Left forelimb (tissue), 1 donor: ENCODE data around the gene PSMD5.

ENCODE experiments used
- DNase-seq: peaks from one replicate; pipeline ENCODE4 v3.0.0-alpha.2; 2018; ENCODE audit warnings: low spot score

Gene PSMD5

GRCh38 chr9:120842685-120843485 is at the start of gene PSMD5:
Gene PSMD5, minus strand, starts transcription at chr9:120842922. Its CDS starts 13 bp downstream, at chr9:120842909.
- peak; percentile 98 for DNase-seq

DNA sequence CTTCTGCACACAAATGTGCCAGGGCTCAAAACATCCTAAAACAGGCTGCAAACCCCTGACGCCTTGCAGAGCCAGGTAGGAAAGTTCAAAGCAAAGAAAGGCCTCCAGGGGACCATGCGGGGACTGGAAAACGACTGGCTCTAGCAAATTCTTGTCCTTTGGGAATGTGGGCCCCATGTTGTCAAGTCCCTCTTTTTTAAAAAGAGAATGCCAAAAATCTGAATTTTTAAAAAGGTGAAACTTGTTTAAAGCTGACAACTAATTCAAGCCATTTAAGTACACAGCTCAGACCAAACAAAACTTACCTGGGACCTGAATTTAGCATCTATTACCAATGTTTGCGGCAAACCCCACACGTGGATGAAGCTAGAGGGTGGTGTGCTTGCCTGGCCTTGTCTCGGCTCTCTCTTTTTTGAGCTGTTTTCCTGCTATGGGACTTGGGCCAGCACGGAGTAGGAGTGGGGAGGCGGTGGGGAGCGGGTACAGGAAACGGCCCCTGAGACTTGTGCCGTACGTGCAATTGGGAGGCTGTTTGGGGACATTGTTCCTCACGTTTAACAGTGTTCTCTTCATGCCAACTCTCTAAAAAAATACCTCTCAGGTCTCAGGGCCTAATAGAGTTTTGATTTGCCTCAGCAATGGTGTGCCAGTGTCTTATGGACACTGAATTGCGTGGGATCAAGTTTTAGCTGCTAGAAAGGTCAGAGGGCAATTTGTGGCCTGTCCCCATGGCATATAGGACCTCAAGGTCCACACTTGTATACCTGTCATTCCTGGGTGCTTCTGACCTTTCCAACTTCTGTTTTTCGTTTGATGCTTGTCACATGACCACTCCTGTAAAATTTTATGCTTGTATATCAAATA is 49.4 kb upstream of the PSMD5 start:
- no peak for DNase-seq

DNA sequence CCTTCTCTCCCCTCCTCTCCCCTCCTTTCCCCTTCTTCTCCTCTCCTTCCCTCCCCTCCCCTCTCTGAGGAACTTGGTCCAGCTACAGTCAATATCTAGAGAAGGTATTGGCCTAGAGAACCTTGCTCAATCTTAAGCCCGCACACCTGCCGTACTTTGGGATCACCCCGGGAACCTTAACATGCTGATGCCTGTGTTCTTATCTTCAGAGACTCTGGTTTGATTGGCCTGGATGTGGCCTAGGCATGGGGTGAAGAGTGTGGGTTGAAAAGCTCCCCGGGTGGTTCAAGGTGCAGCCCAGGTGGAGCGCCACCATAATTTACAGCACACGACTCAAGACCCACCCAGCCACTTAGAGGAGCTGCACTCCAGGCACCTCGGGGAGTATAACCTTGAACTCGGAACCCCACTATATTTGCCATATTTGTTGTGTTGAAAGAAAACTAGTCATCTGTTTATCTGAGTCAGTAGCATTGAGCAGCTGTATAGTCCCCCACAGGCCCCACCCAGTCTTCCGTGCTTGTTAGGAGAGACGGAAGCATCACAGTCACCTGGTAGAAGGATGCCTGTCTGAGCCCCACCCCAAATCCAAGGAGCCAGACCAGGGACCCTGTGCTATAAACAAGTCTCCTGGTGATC is 48.6 kb upstream of the PSMD5 start:
- no peak for DNase-seq

DNA sequence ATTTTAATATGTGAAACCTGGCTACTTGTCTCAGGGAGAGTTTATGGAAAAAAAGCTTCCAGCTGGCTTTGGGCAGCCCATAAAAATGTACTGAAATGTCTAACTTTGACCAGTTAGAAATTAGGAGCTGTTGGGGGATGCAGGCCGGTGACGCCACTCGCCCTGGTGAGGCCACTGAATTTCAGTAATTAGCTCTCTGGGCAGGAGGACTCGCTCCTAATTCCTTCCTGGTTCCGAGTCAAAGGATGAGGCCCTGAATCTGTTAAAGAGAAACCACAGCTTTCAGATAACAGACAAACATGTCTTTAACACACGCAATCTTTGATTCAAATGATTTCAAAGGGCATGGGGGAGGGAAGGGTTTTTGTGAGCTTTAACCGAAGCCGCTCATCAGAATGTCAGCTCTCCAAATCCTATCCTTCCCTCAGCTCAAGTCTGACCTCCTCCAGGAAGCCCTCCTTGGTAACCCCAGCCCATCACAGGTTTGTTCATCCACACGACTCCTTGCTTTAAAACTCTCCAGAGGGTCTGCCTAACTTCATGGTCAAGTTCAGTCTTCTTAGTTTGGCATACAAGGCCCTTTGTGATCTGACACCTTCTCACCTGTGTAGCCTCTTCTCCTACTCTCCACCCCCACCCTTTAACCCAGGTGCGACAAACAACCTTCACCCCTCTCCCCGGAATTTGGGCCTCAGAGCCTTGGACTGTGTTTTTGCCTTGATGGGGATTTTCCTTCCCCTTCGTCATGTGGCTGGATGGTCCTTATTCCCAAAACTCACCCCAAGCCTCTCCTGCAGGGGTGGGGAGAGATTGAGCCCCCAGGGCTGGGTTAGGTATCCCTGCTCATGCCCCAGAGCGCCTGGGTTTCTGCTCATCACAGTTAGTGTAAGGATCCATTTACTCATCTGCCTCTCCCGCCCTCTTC is 47.9 kb upstream of the PSMD5 start:
- no peak for DNase-seq

- no peak for DNase-seq
These were observed 47.0 kb upstream of the PSMD5 start for GRCh38 chr9:120889606-120890271.

DNA sequence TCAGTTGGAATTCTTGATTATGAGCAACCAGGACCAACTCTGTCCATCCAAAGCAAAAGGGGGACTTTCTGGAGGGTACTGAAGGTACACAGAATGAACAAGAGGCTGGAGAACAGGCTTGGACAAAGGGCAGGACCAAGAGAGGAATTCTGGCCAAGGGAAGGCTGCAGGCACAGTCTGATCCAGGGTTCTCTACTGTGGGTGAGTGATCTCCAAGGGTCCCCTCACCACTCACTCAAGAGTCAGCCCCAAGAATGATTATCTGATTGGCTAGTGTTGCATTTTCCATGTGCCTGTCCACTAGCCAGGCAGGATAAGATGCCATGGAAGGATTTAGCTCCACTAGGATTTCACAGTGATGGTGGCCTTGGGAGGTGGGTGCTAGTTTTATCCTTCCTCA is 45.9 kb upstream of the PSMD5 start:
- no peak for DNase-seq

DNA sequence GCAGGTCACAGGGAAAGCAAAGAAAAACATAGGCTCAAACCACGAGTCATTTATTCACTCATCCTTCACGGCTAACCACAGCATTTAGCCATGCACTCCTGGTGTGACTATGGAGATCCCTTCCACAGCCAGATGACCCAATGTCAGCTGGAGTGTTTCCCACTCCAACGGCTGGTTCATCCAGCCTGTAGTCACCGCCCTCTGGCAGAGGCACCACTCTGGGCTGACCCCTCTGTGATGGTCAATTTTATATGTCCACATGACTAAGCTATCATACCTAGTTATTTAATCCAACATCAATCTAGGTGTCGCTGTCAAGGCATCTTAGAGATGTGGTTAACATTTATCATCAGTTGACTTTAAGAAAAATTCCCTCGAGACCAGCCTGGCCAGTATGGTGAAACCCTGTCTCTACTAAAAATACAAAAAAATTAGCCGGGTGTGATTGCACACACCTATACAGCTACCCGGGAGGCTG is 43.8 kb upstream of the PSMD5 start:
- DNase-seq = no peak

- no peak for DNase-seq
These were observed 43.2 kb upstream of the PSMD5 start for GRCh38 chr9:120885958-120886357.

GRCh38 chr9:120885457-120885856 is 42.7 kb upstream of the PSMD5 start:
- DNase-seq = no peak

GRCh38 chr9:120883608-120883996 is 40.9 kb upstream of the PSMD5 start:
- no peak for DNase-seq

DNA sequence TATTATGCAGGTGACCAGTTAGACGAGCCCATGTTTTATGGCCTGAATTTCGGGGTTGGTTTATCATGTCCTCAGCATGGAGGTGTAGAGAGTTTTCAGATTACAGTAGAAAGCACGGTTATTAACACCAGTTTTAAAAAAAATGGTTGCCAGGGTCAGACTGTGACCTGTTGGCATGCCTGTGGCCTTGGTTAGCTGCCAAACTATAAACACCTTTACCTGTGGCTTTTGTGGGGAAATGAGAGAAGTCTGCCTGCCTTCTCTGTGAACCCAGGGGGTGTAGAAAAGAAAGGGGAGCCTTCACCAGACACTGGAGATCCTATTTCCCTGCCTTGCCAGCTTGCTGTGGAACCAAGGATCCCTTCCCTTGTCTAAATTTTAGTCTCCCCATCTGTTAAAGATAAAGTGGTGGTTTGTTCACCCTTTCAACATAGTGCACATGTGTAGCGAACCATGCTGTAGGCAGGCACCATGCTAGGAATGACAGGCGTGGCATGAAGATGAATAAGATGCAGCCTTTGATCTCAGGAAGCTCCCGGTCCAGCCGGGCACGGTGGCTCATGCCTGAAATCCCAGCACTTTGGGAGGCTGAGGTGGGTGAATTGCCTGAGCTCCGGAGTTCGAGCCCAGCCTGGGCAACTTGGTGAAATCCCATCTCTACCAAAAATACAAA is 40.3 kb upstream of the PSMD5 start:
- no peak for DNase-seq

DNA sequence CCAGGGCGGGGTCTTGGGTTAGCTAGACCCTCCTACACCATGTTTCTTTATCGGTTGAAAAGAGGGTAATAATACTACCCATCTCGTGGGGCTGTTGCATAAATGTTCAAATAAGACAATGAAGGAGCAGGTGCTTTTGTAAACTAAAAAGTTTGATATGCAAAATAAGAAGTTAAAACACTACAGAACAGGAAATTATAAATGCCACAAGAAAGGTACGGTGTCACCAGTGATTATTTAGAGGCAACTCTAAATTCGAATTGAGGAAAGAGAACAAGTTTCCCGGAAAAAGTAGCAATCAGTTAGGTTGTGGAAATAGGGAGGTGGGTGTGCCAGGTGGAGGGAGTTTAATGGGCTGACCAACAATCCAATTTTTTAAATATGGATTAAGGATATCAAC is 36.7 kb upstream of the PSMD5 start:
- DNase-seq = no peak

GRCh38 chr9:120878188-120879130 is 35.7 kb upstream of the PSMD5 start:
- DNase-seq = no peak

DNA sequence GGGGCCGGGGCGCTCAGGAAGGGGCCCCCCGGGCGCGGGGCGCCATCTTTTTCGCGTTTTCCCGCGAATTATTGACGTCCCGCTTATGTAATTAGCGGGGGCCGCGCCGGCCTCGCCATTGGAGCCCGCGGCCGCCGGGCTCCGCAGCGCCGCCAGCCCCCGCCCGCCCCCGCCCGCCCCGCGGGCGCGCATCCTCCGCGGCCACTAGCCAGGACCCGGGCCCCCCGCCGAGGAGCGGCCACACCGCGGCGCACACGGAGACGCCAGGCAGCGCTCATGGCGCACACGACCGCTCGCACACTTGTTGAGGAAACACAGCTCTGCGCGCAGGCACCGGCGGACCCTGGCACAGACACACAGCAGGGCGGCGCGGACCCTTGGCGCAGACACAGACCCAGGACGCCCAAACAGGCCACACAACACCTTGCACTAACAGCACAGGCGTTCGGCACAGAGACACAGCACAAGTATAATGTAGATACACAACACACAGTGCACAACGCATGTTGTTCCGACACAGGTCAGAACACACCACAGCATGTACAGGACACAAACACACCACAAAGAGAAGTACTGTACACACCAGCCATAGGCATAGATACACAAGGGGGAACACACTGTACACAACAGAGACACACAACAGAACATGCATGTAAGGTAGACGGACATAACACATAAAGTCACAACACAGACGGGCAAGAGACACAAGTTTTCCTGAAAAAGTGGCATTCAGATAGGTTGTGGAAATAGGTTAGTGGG is 34.7 kb upstream of the PSMD5 start:
- DNase-seq = peak; percentile 85

DNA sequence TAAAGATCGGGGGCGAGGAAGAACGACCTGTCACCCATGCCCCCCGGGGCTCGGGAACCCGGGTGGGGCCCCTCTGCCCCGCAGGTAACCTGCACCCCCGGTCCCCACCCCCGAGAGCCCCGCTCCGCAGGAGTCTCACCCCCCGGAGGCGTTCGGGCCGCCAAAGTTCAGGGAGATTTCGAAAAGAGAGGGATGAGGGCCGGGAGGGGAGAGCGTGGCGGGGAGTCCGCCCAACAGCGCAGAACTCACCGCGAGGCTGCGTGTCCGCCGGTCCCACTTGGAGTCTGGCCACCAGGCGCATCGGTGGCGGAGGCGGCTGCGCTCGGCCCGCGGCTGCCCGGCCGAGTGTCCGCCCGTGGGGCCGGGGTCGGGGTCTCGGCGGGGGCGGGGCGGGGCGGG is 34.1 kb upstream of the PSMD5 start, which contains the start of gene PHF19:
PHF19 (minus strand) TSS at position 347 of the 399 bp plus-strand sequence. CDS start 2,447 bp downstream, outside the sequence.
- peak; percentile 76 for DNase-seq

DNA sequence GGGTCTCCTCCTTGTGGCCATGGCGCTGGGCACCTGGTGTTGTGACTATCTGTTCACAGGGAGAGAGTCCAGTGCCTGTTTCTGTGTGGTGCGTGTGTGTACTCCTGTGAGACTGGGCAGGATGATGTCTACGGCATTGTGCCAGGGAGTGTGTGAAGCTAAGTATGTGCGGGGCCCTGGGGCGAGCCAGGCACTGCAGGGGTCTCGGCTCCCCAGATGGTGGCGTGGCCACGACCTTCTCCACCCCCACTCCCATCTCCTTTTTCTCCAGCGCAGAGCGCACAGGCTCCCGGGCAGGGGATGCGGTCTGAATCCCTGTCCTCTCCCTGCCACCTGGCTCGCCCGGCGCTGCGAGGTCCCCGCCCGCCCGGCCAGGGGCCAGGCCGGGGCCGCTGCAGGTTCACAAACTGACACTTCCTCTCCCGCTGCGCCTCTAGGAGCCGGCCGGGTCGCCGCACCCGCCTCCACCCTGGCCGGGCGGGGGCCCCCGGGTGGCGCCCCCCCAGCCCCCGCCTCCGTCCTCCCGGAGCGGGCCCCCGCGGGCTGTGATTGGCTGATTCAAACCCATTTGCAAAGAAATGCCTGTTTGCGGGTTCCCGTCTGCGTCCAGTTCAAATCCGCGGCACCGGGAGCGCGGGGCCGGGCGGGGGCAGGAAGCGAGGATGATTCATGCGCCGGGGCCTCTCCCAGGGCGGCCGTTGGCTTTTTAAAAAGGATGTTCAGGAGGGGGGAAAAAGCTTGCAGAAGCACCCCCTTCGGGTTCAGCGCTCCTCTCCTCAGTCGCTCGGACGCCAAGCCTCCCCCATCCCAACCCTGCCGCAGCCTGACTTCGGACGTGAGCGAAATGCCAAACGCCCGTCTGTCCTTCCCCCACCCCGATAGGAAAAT is 33.5 kb upstream of the PSMD5 start:
- peak; percentile 88 for DNase-seq

- no peak for DNase-seq
These were observed 32.9 kb upstream of the PSMD5 start for GRCh38 chr9:120875643-120875953.
